NAMALWA (cell line): ENCODE results near the gene EIF4G2.
A peak's percentile ranks its signal among the peaks of the same experiment; 100 is the strongest.
"Not testable (repeated sequence)": the region's sequence is repeated elsewhere in the genome, so short reads cannot be mapped to it uniquely, and the experiment has no call there.

Experiments
- DNase-seq: peaks from one replicate; pipeline ENCODE4 v3.0.0-alpha.2; 2015; ENCODE audit warnings: low spot score

Gene EIF4G2

DNA sequence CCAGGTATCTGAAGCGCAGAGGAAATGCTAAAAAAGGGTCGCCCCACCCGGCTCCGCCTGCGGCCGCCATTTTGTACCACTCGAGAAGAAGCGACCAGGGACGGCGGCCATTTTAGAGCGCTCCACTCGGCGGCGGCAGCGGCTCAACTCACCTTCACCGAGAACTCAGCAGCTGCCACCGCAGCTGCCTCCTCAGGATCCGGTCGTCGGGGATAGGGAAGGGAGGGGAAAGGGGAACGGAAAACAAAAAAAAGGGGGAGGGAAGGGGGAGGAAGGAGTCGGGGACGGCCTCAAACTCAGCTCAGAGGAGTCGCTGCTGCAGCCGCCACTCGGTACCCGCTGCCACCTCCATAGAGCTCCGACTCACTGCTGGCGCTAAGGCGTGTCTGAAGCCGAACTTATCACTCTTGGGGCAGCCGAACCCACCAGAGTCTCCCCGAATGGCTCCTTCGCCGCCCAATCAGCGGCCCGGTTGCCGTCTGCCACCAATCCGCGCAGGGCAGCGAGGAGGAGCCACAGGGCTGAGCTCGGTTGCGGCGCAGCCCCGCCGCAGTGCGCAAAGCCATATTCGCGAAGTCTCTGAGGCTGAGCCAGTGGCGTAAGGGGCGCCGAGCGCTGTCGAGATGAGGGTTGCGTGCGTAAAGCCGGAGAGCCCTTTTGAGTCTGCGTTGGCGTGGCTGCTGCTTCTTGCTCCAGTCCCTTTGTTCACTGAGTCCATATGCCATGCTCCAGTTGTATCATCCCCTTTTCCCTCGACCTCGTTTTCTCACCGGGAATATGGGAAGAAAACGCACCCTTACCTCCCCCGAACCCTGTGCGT is at the start of gene EIF4G2:
TSS of gene EIF4G2 (minus strand) at position 374 of the 820 bp plus-strand sequence.
- DNase-seq = peak; percentile 98

DNA sequence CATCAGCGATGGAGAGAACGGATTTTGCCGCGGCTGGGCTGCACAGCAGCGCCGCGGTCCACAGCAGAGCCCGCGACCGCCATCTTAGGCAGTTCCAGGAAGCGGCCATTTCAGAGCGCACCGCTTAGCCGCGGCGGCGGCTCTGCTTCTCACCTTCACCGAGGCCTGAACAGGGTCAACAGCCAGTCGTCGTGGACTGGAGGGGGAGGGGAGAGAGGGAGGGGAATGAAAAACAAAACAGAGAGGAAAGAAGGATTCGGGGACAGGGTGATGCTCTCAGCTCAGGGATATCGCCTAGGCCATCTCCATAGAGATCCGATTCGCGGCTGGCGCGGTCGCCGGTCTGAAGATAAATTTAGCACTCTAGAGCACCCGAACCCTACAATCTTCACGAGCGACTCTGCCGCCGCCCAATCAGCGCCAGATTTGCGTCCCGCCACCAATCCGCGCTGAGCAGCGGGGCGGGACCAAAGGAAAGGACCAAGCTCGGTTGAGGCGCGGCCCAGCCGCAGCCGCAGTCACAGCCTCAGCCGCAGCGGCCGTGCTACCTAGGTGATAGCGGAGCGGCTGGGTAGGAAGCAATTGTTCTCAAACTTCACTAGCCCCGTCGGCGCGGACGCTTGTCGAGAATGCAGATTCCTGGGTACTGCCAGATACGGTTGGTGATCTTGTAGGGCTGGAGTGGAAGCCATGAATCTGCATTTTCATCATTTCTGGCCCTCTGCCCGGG is 49.1 kb upstream of the EIF4G2 start, which contains the start of gene ZBED5:
TSS of gene ZBED5 (minus strand) at position 345 of the 730 bp plus-strand sequence. CDS start 3,108 bp downstream, outside the sequence.
- peak; percentile 98 for DNase-seq

DNA sequence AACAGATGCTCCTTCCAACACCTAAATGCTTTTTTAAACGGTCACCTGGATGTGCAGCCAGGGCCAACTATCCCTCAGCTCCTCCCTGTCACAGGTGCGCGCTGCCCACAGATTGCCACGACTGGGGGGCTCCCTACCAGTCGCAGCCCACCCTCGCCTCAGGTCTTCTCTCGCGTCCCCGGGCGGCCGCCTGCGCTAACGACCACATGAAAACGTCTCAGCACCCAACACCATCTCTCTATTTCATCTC is 48.7 kb upstream of the EIF4G2 start:
- no peak for DNase-seq

DNA sequence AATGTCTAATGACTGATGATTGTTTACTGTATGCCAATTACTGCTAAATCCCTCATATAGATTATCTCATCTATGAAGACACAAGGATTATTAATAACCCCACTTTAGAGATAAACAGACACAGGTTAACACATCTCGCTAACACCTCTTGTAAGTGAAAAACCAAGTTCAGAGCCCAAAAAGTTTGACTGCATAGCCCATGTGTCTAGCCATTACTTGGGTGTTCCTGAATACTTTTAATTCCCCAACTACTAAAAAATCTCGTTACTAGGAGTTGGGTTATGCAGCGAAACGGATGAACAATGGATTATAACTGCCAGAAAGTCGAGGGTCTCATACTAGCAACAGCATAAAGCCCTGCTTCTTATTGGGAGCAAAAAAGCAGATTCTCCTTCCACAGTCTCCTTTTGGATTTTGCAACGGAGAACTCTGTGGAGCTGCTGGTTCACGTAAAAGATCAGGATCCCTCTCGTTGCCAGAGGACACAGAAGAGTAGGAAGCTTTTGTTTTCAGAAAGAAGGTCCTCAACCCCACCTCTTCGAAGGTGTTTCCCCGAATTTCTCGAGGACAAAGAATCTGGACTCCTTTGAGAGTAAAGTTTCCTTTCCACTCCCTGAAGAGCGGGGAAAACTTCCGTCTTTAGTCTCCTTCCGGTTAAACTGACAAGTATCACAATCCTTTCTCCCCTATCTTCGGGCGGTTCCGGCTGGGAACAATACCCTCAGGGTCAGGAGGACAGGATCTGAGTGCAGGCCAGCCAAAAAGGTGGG is 48.1 kb upstream of the EIF4G2 start:
- peak; percentile 50 for DNase-seq

DNA sequence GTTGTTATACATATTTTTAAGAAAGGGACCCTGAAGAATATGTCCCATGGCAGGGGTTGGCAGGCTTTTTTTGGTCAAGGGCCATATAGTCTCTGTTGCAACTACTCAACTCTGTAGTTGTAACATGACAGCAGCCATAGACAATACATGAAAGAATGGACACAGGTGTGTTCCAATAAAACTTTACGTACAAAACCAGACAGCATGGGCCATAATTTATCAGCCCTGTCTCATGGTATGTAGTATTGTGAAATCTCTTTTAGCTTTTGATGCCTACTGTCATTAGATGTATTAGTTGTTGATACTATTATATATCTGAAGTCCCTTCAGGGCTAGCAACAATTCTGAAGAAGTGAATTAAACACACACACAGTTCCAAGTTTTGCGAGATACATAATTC is 46.6 kb upstream of the EIF4G2 start:
- DNase-seq = no peak

DNA sequence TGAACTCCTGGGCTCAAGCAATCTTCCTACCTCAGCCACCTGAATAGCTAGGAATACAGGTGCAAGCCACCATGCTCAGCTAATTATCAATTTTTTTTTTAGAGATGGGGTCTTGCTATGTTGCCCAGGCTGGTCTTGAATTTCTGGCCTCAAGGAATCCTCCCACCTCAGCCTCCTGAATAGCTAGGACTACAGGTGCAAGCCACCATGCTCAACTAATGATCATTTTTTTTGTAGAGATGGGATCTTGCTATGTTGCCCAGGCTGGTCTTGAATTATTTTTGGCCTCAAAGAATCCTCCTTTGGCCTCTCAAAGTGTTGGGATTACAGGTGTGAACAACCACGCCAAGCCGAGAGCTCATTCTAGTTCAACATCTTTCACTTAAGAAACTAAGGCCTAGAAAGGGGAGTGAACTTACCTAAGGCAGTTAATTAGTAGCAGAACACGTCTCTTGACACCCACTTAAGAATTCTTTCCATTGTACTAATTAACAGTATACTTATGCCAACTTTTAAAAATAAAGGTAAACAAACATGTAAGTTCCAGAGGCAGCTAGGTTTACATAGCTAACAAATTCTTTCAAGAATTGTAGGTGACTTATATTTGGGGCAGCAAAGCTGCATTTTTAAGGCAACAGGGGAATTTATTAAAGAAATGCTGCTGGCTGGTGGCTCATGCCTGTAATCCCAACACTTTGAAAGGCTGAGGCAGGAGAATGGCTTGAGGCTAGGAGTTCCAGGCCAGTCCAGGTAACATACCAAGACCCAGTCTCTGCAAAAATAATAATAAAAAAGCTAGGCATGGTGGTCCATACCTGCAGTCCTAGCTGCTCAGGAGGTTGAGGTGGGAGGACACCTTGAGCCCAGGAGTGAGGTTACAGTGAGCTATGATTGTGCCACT is 39.5 kb upstream of the EIF4G2 start:
- DNase-seq = no peak

DNA sequence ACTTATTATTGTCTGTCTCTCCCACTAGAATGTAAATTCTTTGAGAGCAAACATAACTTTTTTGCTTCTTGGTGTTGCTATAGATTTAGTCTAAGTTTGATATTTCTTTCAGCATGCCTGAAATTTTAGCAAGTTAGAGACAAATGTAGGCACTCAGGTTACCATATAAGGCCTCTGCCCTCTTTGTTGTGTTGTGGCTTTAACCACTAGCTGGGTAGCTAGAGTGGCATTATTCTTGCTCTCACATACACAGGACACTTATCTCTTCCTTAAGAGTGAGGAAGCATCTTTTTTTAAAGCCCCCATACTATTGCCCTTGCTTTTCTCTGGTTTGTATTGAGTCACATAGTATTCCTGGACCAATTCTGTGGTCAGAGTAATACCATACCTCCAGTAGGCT is 37.9 kb upstream of the EIF4G2 start:
- no peak for DNase-seq

DNA sequence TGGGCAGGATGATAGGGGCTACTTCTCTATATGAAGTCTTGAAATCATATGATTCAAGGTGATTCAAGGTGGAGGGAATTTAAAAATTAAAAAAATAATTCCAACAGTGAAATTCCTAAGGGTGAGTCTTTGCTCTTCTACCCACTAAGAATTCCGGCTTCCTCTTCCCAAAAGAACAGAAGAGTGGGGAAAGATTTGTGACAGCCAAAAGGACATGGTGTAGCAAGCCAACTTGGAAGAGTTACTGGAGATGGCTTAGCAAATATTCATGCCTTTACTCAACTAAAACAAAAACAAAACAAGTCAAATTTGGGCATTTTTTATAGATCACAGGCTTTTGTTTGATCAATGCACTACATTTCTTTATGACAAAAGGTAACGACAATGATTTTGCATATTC is 36.9 kb upstream of the EIF4G2 start:
- DNase-seq = no peak

DNA sequence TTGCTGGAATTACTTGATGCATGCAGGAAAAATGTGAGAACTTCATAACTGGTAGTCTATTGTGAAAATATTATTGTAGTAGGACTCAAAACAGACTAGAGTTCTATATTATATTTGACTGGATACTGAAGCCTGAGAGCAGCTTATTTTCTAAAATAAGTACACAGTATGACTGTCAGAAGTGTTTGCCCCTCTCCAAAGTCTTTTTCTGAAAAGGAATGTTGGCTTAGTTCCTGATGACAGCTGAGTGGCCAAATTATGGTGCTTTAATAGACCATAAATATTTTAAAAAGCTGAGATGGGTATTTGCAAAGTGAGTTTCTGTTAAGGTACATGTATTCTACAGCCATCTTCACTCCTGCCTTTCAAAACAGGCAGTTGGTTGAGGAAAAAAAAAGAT is 36.1 kb upstream of the EIF4G2 start:
- DNase-seq = no peak

DNA sequence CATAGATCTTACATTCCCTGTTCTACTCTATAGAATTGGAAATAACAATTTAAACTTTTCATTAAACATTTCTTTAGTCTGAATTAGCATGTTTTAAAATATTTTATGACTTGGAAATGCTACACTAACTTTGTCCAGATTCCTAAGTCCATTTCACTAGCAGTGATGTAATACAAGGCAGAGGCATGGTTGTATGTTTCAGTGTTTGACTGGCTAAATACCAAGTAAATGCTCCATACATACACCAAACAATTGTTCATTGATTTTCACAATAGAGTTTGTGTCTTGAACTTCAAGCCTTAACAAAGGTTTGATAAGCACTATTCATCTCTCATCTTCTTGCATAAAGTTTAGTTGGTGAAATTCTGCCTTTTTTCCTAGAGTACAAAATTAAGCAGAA is 35.6 kb upstream of the EIF4G2 start:
- no peak for DNase-seq

DNA sequence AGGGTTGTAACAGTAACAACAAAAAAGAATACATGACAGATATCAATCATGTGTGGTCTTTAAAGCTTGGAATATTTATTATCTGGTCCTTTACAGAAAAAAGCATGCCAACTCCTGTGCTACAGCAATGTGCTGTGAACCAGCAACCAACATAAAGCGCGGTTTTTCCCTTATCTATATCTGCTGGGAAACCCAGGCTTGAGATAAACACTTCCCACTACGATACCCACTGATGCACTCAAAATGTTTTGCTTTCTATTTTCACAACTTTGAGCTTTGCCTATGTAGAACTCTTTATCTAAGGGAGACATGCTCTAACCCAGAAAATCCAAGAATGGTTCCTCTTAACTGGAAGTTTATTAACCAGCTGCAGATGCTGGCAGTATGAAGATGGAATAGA is 30.2 kb upstream of the EIF4G2 start:
- DNase-seq = no peak

DNA sequence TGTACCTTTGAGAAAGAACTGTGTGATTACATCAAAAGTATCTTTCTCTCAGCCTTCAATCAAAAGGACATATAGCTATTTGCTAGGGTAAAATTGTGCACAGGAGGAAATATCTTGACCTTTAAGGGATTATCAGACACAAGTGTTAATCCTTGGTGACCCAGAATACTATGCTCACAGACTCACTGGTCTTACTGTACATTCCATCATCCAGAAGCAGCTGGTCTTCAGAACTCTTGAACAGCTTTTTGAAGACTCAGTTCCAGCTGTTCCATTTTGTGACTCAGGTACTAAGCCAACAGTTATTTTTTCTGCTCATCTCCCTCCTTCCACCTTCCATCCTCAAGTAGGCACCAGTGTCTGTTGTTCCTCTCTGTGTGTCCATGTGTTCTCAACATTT is 29.4 kb upstream of the EIF4G2 start:
- no peak for DNase-seq

DNA sequence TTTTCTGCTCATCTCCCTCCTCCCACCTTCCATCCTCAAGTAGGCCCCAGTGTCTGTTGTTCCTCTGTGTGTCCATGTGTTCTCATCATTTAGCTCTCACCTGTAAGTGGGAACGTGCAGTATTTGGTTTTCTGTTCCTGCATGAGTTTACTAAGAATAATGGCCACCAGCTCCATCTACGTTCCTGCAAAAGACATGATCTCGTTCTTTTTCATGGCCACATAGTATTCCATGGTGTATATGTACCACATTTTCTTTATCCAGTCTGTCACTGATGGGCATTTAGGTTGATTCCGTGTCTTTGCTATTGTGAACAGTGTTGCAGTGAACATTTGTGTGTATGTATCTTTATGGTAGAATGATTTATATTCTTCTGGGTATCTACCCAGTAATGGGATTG is 28.2 kb upstream of the EIF4G2 start:
- DNase-seq = not testable (repeated sequence)

DNA sequence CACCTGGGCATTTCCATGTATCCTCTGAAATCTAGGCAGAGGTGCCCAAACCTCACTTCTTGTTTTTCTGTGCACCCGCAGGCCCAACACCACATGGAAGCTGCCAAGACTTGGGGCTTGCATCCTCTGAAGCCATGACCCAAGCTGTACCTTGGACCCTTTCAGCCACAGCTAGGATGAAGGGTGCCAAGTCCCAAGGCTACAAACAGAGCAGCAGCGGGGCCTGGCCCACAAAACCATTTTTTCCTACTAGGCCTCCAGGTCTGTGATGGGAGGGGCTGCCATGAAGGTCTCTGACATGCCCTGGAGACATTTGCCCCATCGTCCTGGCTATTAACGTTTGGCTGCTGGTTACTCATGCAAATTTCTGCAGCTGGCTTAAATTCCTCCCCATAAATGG is 20.4 kb upstream of the EIF4G2 start:
- no peak for DNase-seq

DNA sequence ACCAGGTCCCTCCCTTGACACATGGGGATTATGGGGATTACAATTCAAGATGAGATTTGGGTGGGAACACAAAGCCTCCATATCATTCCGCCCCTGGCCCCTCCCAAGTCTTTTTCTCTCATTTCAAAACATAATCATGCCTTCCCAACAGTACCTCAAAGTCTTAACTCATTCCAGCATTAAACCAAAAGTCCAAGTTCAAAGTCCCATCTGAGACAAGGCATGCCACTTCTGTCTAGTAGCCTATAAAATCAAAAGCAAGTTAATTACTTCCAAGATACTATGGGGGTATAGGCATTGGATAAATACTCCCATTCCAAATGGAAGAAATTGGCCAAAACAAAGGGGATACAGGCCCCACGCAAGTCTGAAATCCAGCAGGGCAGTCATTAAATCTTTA is 19.7 kb upstream of the EIF4G2 start:
- no peak for DNase-seq

DNA sequence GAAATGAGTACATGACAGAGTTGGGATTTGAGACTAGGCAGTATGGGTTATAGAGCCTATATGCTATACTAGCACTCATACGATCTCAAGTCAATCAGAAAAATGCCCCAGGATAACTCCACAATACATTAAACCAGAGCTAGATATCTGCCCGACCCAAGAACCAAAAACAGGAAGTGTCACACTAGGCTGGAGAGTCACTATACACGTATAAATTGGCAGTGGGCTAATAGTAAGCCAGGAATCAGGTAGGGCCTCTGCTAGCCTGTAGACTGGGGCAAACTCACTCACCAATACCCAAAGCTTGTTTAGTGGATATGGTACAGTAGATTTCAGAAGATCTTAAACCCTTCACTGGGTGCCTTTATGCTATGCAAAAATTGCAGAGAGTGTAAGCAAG is 16.2 kb upstream of the EIF4G2 start:
- peak; percentile 47 for DNase-seq

DNA sequence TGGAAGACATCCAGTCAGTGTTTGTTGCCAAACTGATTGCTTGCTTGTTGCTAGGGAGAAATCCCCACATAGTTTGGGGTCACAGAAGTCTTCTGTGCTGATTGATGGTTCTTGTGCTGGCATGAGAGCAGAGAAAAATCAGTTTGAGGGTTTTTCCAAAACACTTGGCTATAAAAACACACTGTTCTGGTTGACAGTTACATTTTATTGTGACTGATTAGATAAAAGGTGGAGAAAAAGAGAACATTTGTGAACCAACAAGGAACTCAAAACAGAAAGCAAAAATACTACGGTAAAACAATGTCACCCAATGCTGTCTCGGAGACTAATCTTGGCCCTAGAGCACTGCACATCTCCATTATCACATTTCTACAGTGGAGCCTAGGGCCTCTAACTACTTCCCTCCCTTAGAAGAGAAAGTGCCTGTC is 14.4 kb upstream of the EIF4G2 start:
- DNase-seq = no peak

DNA sequence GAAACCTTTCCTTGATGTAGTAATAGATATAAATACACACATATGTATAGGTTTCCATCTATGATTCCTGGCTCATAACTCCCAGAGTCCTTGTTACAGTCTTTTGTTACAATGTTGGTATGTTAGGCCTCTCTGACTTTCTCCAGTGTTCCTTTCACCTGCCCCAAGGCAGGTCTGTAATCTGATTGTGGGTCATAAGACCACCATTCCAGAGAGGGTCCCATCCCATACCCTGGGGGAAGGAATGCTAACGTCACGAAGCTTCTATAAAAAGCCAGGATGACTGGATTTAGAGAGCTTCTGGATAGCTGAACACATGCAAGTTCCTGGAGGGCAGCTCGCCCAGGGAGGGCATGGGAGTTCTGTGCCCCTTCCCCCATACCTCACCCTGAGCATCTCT is 13.8 kb upstream of the EIF4G2 start:
- DNase-seq = not testable (repeated sequence)

DNA sequence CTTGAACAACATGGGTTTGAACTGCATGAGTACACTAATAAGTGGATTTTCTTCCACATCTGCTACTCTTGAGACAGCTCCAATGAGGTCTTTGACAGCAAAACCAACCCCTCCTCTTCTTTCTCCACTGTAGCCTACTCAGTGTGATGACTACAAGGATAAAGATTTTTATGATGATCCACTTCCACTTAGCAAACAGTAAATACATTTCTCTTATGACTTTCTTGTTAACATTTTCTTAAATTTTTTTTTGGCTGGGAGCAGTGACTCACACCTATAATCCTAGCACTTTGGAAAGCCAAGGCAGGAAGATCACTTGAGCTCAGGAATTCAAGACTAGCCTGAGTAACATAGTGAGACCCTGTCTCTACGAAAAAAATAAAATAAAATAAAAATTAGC is 9.9 kb upstream of the EIF4G2 start:
- DNase-seq = no peak

DNA sequence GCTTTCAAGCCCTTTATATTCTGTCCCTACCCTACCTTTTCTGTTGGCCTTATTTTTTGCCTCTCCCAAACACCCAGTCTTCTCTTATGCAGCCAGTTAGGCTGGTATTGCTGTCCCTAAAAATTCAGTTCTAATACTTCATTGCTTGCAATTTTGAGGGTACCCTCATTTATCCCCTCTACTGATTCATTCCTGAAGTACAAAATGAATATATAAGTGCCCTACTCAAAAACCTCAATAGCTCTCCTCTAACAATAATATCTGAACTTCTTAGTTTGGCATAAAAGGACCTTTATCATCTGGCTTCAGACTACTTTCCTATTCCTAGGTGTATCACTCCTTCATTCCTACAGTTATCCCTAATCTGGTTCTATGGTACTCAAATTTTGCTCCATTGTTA is 5.2 kb upstream of the EIF4G2 start:
- DNase-seq = no peak

DNA sequence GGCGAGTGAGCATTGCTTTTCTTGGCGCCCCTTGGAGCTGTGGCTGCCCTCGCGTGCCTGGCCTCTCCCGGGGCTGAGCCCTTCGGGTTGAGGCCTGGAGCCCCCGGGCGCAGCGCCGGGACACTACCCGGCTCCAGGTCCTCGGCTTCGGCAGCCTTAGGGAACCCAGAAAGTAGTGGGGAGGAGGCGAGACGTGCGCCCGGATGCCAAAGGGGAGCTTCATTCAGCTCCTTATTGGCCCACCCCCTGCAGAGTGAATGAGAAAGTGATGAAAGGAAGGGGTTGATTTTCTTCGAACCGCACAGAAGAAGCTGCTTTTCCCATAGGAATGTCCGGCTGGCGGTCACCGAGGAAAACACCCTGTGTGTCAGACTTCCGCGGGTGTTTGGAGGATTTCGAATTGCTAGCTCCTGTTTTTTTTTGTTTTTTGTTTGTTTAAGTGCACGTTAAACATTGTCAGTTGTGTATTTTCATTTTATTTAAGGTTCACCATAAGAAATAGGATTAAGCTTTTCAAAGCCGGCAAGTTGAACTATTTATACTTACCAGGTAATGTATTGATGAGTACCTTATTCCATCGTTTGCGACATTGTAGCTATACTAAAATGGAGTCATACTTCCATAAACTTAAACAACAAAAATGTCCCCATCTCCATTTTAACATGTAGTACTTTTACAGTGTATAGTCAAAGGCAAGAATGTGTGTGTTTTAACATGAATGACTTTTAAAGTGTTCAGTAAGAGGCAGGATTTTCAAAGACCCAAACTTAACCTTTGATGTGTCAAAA is 841 bp upstream of the EIF4G2 start:
- DNase-seq = peak; percentile 61
